Kidney epithelial cell (primary cell): ENCODE measurements around the gene ZBTB46. TPM values are rescaled to one million over a fixed set of nuclear protein-coding genes. Genes with fewer than 3 reads are reported as not detected.

Experiments
- DNase-seq: peaks from one replicate; pipeline ENCODE4 v3.0.0-alpha.2; 2010; ENCODE audit warnings: low read depth
- H3K27me3 ChIP-seq: 2 replicates; pipeline ENCODE4 v1.6.0; 2011; ENCODE audit warnings: low read length; ENCODE audit not compliant: control insufficient read depth, insufficient read depth
- H3K36me3 ChIP-seq: 2 replicates; pipeline ENCODE4 v1.5.1; 2011; ENCODE audit warnings: low read length; ENCODE audit not compliant: control insufficient read depth, insufficient read depth
- H3K4me3 ChIP-seq: 2 replicates; pipeline ENCODE4 v1.5.1; 2011; ENCODE audit warnings: low read depth, mild to moderate bottlenecking, control low read depth, low read length
- total RNA-seq: library from RNA; depleted of rRNA; stranded (reverse); fragments of >200 nt; gene quantifications from 2 replicates; pipeline ENCODE4 v1.2.3, GENCODE V29; 2015
- TF ChIP-seq, protein P1 (sequence below): IDR thresholded peaks from 2 replicates; pipeline ENCODE4 v1.5.1; 2011; ENCODE audit warnings: mild to moderate bottlenecking, moderate library complexity, low read length, control low read depth, inconsistent platforms; ENCODE audit not compliant: insufficient read depth, poor library complexity, severe bottlenecking

Gene ZBTB46
- total RNA-seq, 1 donor from 2014 or later = 7.8 TPM

DNA sequence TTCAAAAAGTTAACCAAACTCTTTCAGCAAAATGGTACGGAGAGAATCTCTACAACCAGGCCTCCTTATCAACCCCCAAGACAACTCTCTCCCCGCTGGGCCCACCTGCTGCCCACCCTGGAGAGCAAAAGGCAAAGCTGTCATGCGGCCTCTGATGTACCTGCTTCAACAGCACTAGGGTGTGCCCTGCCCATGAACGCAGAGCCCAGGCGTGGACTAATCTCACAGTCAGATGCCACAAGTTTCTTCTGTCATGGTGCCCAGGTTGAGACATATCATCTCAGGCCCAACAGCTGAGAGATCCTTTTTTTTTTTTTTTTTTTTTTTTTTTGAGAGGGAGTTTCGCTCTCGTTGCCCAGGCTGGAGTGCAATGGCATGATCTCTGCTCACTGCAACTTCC lies 65.2 kb downstream of the ZBTB46 start:
- no peak for DNase-seq
- no peaks in the 10 kb centered on the region for H3K27me3 ChIP-seq
- H3K4me3 ChIP-seq = no peak overlapping the region
- H3K36me3 ChIP-seq = no peaks in the 10 kb centered on the region
- TF ChIP-seq, protein P1, sequence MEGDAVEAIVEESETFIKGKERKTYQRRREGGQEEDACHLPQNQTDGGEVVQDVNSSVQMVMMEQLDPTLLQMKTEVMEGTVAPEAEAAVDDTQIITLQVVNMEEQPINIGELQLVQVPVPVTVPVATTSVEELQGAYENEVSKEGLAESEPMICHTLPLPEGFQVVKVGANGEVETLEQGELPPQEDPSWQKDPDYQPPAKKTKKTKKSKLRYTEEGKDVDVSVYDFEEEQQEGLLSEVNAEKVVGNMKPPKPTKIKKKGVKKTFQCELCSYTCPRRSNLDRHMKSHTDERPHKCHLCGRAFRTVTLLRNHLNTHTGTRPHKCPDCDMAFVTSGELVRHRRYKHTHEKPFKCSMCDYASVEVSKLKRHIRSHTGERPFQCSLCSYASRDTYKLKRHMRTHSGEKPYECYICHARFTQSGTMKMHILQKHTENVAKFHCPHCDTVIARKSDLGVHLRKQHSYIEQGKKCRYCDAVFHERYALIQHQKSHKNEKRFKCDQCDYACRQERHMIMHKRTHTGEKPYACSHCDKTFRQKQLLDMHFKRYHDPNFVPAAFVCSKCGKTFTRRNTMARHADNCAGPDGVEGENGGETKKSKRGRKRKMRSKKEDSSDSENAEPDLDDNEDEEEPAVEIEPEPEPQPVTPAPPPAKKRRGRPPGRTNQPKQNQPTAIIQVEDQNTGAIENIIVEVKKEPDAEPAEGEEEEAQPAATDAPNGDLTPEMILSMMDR = no peak

DNA sequence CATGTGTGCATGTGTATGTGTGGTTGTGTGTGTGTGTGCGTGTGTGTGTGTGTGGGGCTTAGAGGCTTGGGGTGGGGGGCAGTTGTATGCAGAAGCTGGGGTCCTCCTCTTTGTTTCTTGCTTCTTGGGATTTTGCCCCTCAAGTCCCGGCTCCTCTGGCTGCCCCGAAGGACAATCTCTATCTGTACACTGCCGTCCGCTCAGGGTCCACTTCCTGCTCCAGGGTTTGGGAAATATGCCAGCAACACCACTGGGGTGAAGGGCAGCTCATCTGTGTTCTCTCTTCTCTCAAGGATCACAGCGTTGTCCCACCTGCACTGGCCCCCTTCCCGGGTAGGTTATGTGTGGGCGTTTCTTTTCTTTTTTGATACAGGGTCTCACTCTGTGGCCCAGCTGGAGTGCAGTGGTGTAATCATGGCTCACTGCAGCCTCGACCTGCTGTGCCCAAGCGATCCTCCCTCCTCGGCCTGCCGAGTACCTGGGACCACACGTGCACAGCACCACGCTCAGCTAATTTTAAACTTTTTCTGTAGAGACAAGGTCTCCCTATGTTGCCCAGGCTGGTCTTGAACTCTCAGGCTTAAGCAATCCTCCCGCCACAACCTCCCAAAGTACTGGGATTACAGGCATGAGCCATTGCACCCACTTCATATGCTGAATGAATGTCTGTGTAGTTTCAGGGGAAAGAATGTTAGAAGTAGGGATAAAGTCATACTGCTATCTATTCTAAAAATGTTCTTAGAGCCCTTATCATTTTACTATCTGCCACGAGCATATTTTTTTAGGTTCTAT lies 65.8 kb downstream of the ZBTB46 start:
- no peak for DNase-seq
- TF ChIP-seq, protein P1 = no peak
- Histone ChIP-seq H3K27me3 (no peaks in the 10 kb centered on the region), H3K36me3 (no peaks in the 10 kb centered on the region), H3K4me3 (no peak overlapping the region)

DNA sequence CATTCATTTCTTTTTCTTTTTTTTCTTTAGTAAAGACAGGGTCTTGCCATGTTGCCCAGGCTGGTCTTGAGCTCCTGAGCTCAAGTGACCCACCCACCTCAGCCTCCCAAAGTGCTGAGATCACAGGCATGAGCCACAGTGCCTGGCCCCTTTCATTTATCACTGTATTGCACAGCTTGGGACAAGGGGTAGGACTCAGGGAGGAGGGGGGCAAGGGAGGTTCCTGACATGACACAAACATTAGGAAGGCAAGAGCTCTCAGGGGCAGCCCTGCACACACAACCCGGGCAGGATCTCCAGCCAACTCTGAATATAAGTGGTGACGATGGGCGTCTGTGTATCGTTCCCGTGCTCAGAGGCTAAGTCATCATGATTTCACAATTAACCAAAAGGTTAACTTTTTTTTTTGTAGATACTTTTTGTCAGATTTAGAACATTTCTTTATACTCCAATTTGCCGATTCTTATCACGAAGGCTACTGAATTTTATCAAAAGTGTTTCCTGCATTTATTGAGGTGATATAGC lies 71.6 kb downstream of the ZBTB46 start:
- TF ChIP-seq, protein P1 = no peak
- Histone ChIP-seq H3K36me3 (no peaks in the 10 kb centered on the region), H3K27me3 (no peaks in the 10 kb centered on the region), H3K4me3 (no peak overlapping the region)
- DNase-seq = no peak

DNA sequence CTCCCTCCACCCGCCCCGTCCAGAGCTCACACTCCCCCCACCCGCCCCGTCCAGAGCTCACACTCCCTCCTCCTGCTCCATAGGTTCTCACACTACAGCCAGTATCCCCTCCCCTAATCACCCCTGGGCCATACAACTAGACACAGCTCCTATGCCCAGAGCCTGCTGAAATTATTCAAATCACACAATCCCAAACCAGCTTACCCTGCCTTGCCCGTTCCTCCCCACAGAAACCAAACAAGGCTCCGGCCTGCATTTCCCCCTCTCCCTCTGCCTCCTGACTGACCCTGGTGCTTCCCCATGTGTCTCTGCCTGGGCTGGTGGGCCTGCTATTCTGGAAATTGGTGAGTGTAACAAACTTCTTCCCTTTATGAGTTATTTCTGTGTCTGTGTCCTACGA lies 72.9 kb downstream of the ZBTB46 start:
- TF ChIP-seq, protein P1 = no peak
- H3K4me3 ChIP-seq = no peak overlapping the region
- no peaks in the 10 kb centered on the region for H3K36me3 ChIP-seq
- no peak for DNase-seq
- H3K27me3 ChIP-seq = peaks cover 3% of the 10 kb centered on the region

DNA sequence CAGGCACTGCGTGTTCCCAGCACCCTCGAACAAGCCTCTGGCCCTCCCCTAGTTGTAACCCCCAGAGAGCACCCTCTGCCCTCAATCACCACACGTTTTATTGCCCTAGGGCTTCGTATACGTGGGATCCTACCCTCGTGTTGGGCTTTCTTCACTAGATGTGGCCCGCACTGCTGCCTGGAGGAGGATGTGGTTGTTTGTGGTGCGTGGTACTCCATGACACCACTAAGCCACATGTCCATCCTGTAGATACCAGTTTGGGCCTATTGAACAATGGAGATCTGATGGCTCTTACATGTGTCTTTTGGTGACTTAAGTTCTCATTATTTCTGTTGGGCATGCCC lies 74.4 kb downstream of the ZBTB46 start:
- H3K4me3 ChIP-seq = no peak overlapping the region
- H3K27me3 ChIP-seq = peaks cover 3% of the 10 kb centered on the region
- no peak for DNase-seq
- H3K36me3 ChIP-seq = no peaks in the 10 kb centered on the region
- TF ChIP-seq, protein P1 = no peak
